ENCODE results near the gene NEUROD2.

Gene NEUROD2

DNA sequence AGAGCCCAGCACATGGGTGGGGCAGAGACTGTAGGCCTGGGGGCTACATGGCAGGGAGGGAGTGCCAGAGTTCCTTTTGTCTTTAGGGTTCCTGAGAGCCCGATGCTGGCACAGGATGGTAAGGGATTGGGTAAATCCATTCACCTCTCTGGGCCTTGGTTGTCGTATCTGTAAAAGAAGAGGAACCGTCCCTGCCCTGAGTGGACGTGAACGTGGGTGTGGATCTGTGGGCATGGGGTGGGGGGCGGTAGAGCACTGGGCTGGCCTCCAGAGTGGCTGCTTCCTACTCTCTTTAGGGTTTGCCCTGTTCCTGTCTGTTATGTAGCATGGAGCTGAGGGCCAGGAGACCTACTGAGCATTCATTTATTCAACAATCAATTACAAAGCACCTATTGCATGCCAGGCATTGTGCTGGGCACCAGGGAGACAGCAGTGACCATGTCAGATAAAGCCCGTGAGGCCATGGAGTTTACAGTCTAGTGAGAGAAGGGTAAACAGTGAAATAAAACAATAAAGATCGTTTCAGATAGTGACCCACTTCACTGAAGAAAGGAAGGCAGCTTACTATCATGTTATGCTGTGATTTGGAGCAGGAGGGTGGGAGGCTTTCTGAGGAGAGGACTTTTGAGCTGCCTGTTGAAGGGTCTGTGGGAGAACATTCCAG is 44.3 kb upstream of the NEUROD2 start:
- Histone ChIP-seq H3K27me3 (no peaks in the 10 kb centered on the region), H3K27ac (no peak overlapping the region), H3K9me3 (no peaks in the 10 kb centered on the region), H3K4me3 (no peak overlapping the region), H3K4me1 (peaks cover 0 to 8% (median 4%) of the 10 kb centered on the region in 4 donors), H3K36me3 (peaks cover 0 to 29% (median 7%) of the 10 kb centered on the region in 3 donors)
- TF ChIP-seq CTCF (IDR thresholded peaks at IDR 0.05) = no peak
- DNase-seq = no peak
- intact Hi-C loops (cut with DNase I; ENCODE audit: low total_unique reads) = no loop called here

- no peak for DNase-seq
- Histone ChIP-seq H3K4me3 (no peak overlapping the region), H3K27me3 (no peaks in the 10 kb centered on the region), H3K4me1 (peaks cover 0 to 8% (median 4%) of the 10 kb centered on the region in 4 donors), H3K36me3 (peaks cover 0 to 13% (median 0%) of the 10 kb centered on the region in 3 donors), H3K9me3 (no peaks in the 10 kb centered on the region), H3K27ac (no peak overlapping the region)
- intact Hi-C loops (cut with DNase I; ENCODE audit: low total_unique reads) = no loop called here
- TF ChIP-seq CTCF (IDR thresholded peaks at IDR 0.05) = no peak
These were observed 42.4 kb upstream of the NEUROD2 start for GRCh38 chr17:39650121-39650579.

GRCh38 chr17:39648616-39649366 is 41.1 kb upstream of the NEUROD2 start:
- Histone ChIP-seq H3K4me3 (no peak overlapping the region), H3K9me3 (no peaks in the 10 kb centered on the region), H3K27ac (no peak overlapping the region), H3K36me3 (peaks cover 0 to 4% (median 0%) of the 10 kb centered on the region in 3 donors), H3K4me1 (peaks cover 0 to 7% (median 1%) of the 10 kb centered on the region in 4 donors), H3K27me3 (no peaks in the 10 kb centered on the region)
- TF ChIP-seq CTCF (IDR thresholded peaks at IDR 0.05) = no peak
- intact Hi-C loops (cut with DNase I; ENCODE audit: low total_unique reads) = no loop called here
- no peak for DNase-seq

- Histone ChIP-seq H3K4me1 (peaks cover 0 to 7% (median 0%) of the 10 kb centered on the region in 4 donors), H3K4me3 (no peak overlapping the region), H3K27ac (no peak overlapping the region), H3K9me3 (no peaks in the 10 kb centered on the region), H3K36me3 (peaks cover 0 to 4% (median 0%) of the 10 kb centered on the region in 3 donors), H3K27me3 (no peaks in the 10 kb centered on the region)
- intact Hi-C loops (cut with DNase I; ENCODE audit: low total_unique reads) = no loop called here
- no peak for DNase-seq
- TF ChIP-seq CTCF (IDR thresholded peaks at IDR 0.05) = no peak
These were observed 39.5 kb upstream of the NEUROD2 start for GRCh38 chr17:39647256-39647655.

- H3K27ac ChIP-seq = no peak overlapping the region
- intact Hi-C loops (cut with DNase I; ENCODE audit: low total_unique reads) = no loop called here
- H3K4me1 ChIP-seq = peaks cover 0 to 24% (median 16%) of the 10 kb centered on the region in 4 donors
These were observed 35.6 kb upstream of the NEUROD2 start for GRCh38 chr17:39643271-39643670.

More at GRCh38 chr17:39643271-39643670, 35.6 kb upstream of the NEUROD2 start:
- no peak for TF ChIP-seq CTCF (IDR thresholded peaks at IDR 0.05)
- H3K9me3 ChIP-seq = no peaks in the 10 kb centered on the region
- no peaks in the 10 kb centered on the region for H3K27me3 ChIP-seq
- no peak for DNase-seq
- H3K36me3 ChIP-seq = no peaks in the 10 kb centered on the region
- no peak overlapping the region for H3K4me3 ChIP-seq

Measured in tibial artery (tissue), 4 donors.